ENCODE measurements around the gene ZNF682. TPM values are rescaled to one million over a fixed set of nuclear protein-coding genes. Genes with fewer than 3 reads are reported as not detected.
"Not testable (repeated sequence)": the region's sequence is repeated elsewhere in the genome, so short reads cannot be mapped to it uniquely, and the experiment has no call there.

The ZNF682 gene
- total RNA-seq, 2 experiments from 2014 or later, result 9.1 to 18.6 TPM

DNA sequence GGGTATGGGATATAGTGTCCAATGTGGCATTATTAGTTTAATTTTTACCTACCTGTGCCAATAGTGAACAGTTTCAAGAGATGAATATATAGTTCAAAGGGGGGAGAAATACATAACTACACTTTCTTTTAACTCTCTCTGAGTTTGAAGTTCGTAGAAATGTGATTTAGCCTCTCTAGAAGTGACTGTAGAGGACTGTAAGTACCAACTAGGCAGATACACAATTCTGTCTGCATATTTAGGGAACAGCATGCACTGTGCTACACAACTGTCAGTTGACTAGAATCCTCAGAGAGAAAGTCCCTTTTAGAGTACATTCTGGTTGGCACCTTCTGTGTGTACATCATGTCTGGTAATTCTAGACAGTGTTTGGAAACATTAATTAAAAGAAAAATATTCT, 21.0 kb upstream of the ZNF682 start:
- H3K4me2 ChIP-seq (ENCODE audit: low read length), result no peak overlapping the region
- H3K4me1 ChIP-seq (ENCODE audit: insufficient read depth, low read length, poor library complexity, severe bottlenecking), result no peaks in the 10 kb centered on the region
- H3K9me2 ChIP-seq (ENCODE audit: insufficient read depth, low read length), result no peaks in the 10 kb centered on the region
- no peaks in the 10 kb centered on the region for H3K79me2 ChIP-seq (ENCODE audit: insufficient read depth, low read depth, low read length)
- no peaks in the 10 kb centered on the region for H4K20me1 ChIP-seq (ENCODE audit: insufficient read depth, low read length)
- H2AFZ ChIP-seq (ENCODE audit: low read length), result no peak overlapping the region
- no peaks in the 10 kb centered on the region for H3K36me3 ChIP-seq (ENCODE audit: insufficient read depth, low read length)
- TF ChIP-seq EZH2phosphoT487 (IDR thresholded peaks at IDR 0.05; ENCODE audit: borderline replicate concordance, low read depth, low read length) (no peak), CTCF (conservative IDR thresholded peaks at IDR 0.05; ENCODE audit: low read length) (no peak)
- intact Hi-C loops (cut with micrococcal nuclease; ENCODE audit: unreplicated experiment), result no loop called here
- H3K4me3 ChIP-seq (ENCODE audit: low read depth, low read length, poor library complexity, severe bottlenecking), result no peak overlapping the region
- CTCF ChIA-PET (ENCODE audit: unreplicated experiment), result no interaction called here
- no peak overlapping the region for H3K27ac ChIP-seq (ENCODE audit: low read depth, low read length, poor library complexity, severe bottlenecking)
- DNase-seq (ENCODE audit: low spot score), result no peak
- H3K9me3 ChIP-seq (ENCODE audit: low read length), result no peaks in the 10 kb centered on the region
- no TSS peak for BruUV-seq (replicated peaks)
- POLR2A ChIA-PET, result no interaction called here

DNA sequence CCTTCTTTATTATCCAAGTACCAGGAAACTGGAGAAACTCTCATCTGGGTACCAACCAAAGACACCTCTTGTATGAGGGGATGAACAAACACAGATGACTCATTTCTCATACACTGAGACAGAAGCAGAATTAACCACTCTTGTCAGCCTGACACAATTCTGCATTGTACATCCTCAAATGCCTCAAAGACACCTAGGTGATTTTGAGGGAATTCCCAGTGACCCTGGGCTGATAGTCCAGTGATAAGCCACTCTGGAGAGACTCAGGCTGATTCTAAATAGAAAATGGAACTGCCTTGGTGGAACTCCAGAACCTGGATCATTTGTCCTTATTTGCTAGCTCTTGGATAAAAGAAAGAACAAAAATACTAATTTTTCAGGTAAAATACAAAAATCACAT, 19.4 kb upstream of the ZNF682 start:
- POLR2A ChIA-PET; H3K79me2 ChIP-seq (ENCODE audit: insufficient read depth, low read depth, low read length); CTCF ChIA-PET (ENCODE audit: unreplicated experiment); H2AFZ ChIP-seq (ENCODE audit: low read length); H3K4me2 ChIP-seq (ENCODE audit: low read length); H3K4me3 ChIP-seq (ENCODE audit: low read depth, low read length, poor library complexity, severe bottlenecking); DNase-seq (ENCODE audit: low spot score); H3K36me3 ChIP-seq (ENCODE audit: insufficient read depth, low read length); H3K4me1 ChIP-seq (ENCODE audit: insufficient read depth, low read length, poor library complexity, severe bottlenecking); H3K27ac ChIP-seq (ENCODE audit: low read depth, low read length, poor library complexity, severe bottlenecking); H4K20me1 ChIP-seq (ENCODE audit: insufficient read depth, low read length); intact Hi-C loops (cut with micrococcal nuclease; ENCODE audit: unreplicated experiment); H3K9me2 ChIP-seq (ENCODE audit: insufficient read depth, low read length); H3K9me3 ChIP-seq (ENCODE audit: low read length); BruUV-seq (replicated peaks): not testable (repeated sequence)

DNA sequence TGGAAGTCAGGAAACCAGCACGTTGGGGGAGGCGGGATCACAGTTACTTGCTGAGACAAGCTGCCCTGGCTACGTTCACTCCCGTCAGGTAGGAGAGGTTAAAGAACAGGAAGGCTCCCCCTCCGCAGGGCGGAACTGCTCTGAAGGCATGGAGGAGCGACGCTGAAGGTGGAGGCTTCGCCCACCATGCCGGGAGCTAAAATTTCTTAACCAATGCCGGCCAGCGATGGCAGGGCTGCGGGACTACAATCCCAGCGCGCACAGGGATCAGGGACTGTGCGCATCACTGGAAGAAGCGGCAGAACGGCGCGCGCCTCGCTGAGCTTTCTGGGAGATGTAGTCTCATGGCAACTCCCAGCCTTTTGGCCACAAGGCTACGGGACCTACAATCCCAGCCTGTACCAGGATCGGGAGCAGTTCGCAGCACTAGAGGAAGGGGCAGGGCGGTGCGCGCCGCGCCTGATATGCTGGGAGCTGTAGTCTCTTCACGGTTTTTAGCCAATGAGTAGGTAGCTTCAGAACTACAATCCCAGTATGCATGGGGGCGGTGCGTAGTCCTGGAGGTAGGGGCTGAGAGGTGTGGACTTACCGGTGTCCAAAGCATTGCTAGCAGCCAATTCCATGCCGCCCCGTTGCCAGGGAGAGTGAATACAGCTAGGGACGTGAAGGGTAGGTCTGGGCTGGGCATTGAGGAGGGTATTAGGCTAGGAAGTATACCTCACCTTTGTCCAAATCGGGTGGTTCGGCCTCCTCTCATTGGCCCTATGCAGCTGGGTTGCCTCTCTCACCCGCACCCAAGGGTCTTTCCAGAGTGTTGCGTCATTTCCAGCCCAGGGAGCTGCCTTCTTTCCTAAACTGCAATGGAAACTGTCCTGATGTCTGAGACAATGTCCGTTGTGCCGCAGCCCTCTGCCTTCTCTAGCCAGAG, 12.8 kb upstream of the ZNF682 start:
- no peak for DNase-seq (ENCODE audit: low spot score)
- no peaks in the 10 kb centered on the region for H3K4me1 ChIP-seq (ENCODE audit: insufficient read depth, low read length, poor library complexity, severe bottlenecking)
- H3K4me2 ChIP-seq (ENCODE audit: low read length), result peak overlapping the region; percentile 24; the same call in 1 of the 2 replicates
- POLR2A ChIA-PET, result no interaction called here
- CTCF ChIA-PET (ENCODE audit: unreplicated experiment), result no interaction called here
- no peaks in the 10 kb centered on the region for H3K36me3 ChIP-seq (ENCODE audit: insufficient read depth, low read length)
- intact Hi-C loops (cut with micrococcal nuclease; ENCODE audit: unreplicated experiment), result no loop called here
- H3K4me3 ChIP-seq (ENCODE audit: low read depth, low read length, poor library complexity, severe bottlenecking), result no peak overlapping the region
- H4K20me1 ChIP-seq (ENCODE audit: insufficient read depth, low read length), result no peaks in the 10 kb centered on the region
- H3K9me3 ChIP-seq (ENCODE audit: low read length), result no peaks in the 10 kb centered on the region
- no peak overlapping the region for H3K27ac ChIP-seq (ENCODE audit: low read depth, low read length, poor library complexity, severe bottlenecking)
- H3K9me2 ChIP-seq (ENCODE audit: insufficient read depth, low read length), result no peaks in the 10 kb centered on the region
- BruUV-seq (replicated peaks), result no TSS peak
- TF ChIP-seq EZH2phosphoT487 (IDR thresholded peaks at IDR 0.05; ENCODE audit: borderline replicate concordance, low read depth, low read length) (no peak), CTCF (conservative IDR thresholded peaks at IDR 0.05; ENCODE audit: low read length) (no peak)
- H3K79me2 ChIP-seq (ENCODE audit: insufficient read depth, low read depth, low read length), result no peaks in the 10 kb centered on the region
- H2AFZ ChIP-seq (ENCODE audit: low read length), result no peak overlapping the region

DNA sequence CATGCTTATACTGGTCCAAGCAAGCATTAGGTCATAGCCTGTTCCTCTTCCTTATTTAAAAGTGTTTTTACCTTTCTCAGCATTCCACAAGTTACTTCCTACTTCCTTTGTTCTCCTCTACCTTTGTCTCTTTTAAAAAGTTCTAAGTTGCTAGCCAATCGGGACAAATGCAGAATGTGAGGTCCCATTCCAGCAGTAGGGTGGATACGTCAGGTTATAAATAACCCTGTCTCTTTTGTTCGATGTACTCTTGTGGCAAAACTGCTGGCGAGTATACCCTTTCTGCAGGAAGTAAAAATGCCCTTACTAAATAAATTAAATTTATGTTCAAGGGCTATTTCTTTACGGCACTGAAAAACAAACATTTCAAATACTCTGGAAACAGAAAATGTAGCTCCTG, 6.4 kb upstream of the ZNF682 start:
- H4K20me1 ChIP-seq (ENCODE audit: insufficient read depth, low read length); H3K36me3 ChIP-seq (ENCODE audit: insufficient read depth, low read length); DNase-seq (ENCODE audit: low spot score); H3K79me2 ChIP-seq (ENCODE audit: insufficient read depth, low read depth, low read length); H3K4me3 ChIP-seq (ENCODE audit: low read depth, low read length, poor library complexity, severe bottlenecking); H3K4me2 ChIP-seq (ENCODE audit: low read length); POLR2A ChIA-PET; H3K9me3 ChIP-seq (ENCODE audit: low read length); BruUV-seq (replicated peaks); H2AFZ ChIP-seq (ENCODE audit: low read length); CTCF ChIA-PET (ENCODE audit: unreplicated experiment); intact Hi-C loops (cut with micrococcal nuclease; ENCODE audit: unreplicated experiment); H3K9me2 ChIP-seq (ENCODE audit: insufficient read depth, low read length); H3K4me1 ChIP-seq (ENCODE audit: insufficient read depth, low read length, poor library complexity, severe bottlenecking); H3K27ac ChIP-seq (ENCODE audit: low read depth, low read length, poor library complexity, severe bottlenecking): not testable (repeated sequence)
